GM12878 (cell line): ENCODE measurements around the gene SMOC2. TPM values are rescaled to one million over a fixed set of nuclear protein-coding genes. Genes with fewer than 3 reads are reported as not detected.

Experiments used
- ATAC-seq: fragments of 200-7000 bp; cut with Tn5 transposase; 3 replicates; pipeline ENCODE4 v1.9.1; 2020; ENCODE audit warnings: mild to moderate bottlenecking, moderate library complexity
- BruUV-seq: library from RNA; stranded (reverse); fragments of 400-500 nt; replicated peaks from 2 replicates; lab custom pipeline; 2021; lab: Mats Ljungman, UMichigan
- CTCF ChIA-PET: fragments of 300-600 bp; sonication (Branson Sonifier 250); formaldehyde crosslinking; extraction: SDS; loops from one replicate; lab custom pipeline; 2021; ENCODE audit warnings: inconsistent platforms; lab: Yijun Ruan, JAX
- POLR2A ChIA-PET: fragments of 350-600 bp; formaldehyde crosslinking; extraction: SDS; loops from one replicate; lab custom pipeline; 2021; ENCODE audit warnings: inconsistent platforms; lab: Charles Lee
- RAD21 ChIA-PET: fragments of 300-600 bp; sonication (Branson Sonifier 250); formaldehyde crosslinking; loops from one replicate; lab custom pipeline; 2023; ENCODE audit warnings: antibody characterized with exemption; ENCODE audit not compliant: unreplicated experiment; lab: Charles Lee
- SMC1A ChIA-PET: fragments of 300-600 bp; sonication (Branson Sonifier 250); formaldehyde crosslinking; loops from one replicate; lab custom pipeline; 2023; ENCODE audit not compliant: unreplicated experiment, uncharacterized antibody; lab: Charles Lee
- DNase-seq: peaks from one replicate; pipeline ENCODE4 v3.0.0-alpha.2; 2011; ENCODE audit warnings: low read depth, low spot score
- FAIRE-seq: peaks from 3 replicates; lab custom pipeline; 2011; peaks lifted over from hg19 to GRCh38; lab: Jason Lieb, UNC
- H2AFZ ChIP-seq: 2 replicates; pipeline ENCODE4 v1.6.0; 2011; ENCODE audit warnings: low read depth, low read length, control low read depth; ENCODE audit not compliant: control insufficient read depth
- H3K27ac ChIP-seq: 2 replicates; pipeline ENCODE4 v1.5.1; 2011; ENCODE audit warnings: control low read depth; ENCODE audit not compliant: control insufficient read depth, insufficient read depth
- H3K27me3 ChIP-seq, 2 experiments: replicated peaks in 1 of 2; 2 replicates each; pipeline versions ENCODE4 v1.6.0 to v1.6.1; 2011; ENCODE audit warnings: low read length in 1 of 2; ENCODE audit not compliant: control insufficient read depth in 2 of 2, insufficient read depth in 2 of 2
- H3K36me3 ChIP-seq, 2 experiments: 2 replicates each; pipeline ENCODE4 v1.5.1; 2011; ENCODE audit warnings: low read length in 1 of 2; ENCODE audit not compliant: control insufficient read depth in 2 of 2, insufficient read depth in 2 of 2
- H3K4me1 ChIP-seq: 2 replicates; pipeline ENCODE4 v1.6.1; 2011; ENCODE audit warnings: mild to moderate bottlenecking, low read length, moderate library complexity, mixed read lengths; ENCODE audit not compliant: control insufficient read depth, insufficient read depth
- H3K4me2 ChIP-seq: 2 replicates; pipeline ENCODE4 v1.6.0; 2011; ENCODE audit warnings: control low read depth; ENCODE audit not compliant: control insufficient read depth, insufficient read depth
- H3K4me3 ChIP-seq: fragments of 200-600 bp; sonication (generic); 2 replicates; pipeline ENCODE4 v1.5.1; 2016
- H3K79me2 ChIP-seq: 2 replicates; pipeline ENCODE4 v1.6.0; 2011; ENCODE audit warnings: low read length; ENCODE audit not compliant: control insufficient read depth, insufficient read depth
- H3K9ac ChIP-seq: 2 replicates; pipeline ENCODE4 v1.8.0; 2011; ENCODE audit warnings: low read length, control low read depth, mixed read lengths; ENCODE audit not compliant: control insufficient read depth, insufficient read depth
- H3K9me3 ChIP-seq: replicated peaks from 3 replicates; pipeline ENCODE4 v1.5.1; 2011; ENCODE audit warnings: mild to moderate bottlenecking, low read length; ENCODE audit not compliant: control insufficient read depth, insufficient read depth
- H4K20me1 ChIP-seq: 2 replicates; pipeline ENCODE4 v1.6.0; 2011; ENCODE audit not compliant: control insufficient read depth, insufficient read depth
- BCL11A ChIP-seq: IDR thresholded peaks from 2 replicates; pipeline ENCODE4 v1.6.1; 2011; ENCODE audit warnings: low read depth, low read length
- BRCA1 ChIP-seq: IDR thresholded peaks from 2 replicates; pipeline ENCODE4 v1.6.1; 2011; ENCODE audit warnings: low read depth, low read length, improper control_type of control experiment
- CREM ChIP-seq: IDR thresholded peaks from 2 replicates; pipeline ENCODE4 v1.6.1; 2014; ENCODE audit warnings: antibody characterized with exemption, low read depth
- NFIC ChIP-seq: IDR thresholded peaks from 2 replicates; pipeline ENCODE4 v1.6.1; 2012; ENCODE audit warnings: low read depth, mild to moderate bottlenecking, inconsistent platforms, low read length, moderate library complexity
- PAX8 ChIP-seq: fragments of 450-650 bp; IDR thresholded peaks from 2 replicates; pipeline ENCODE4 v1.6.1; 2017; ENCODE audit warnings: mild to moderate bottlenecking, moderate library complexity
- POLR2AphosphoS5 ChIP-seq: IDR thresholded peaks from 2 replicates; pipeline ENCODE4 v1.6.1; 2011; ENCODE audit warnings: mild to moderate bottlenecking, low read length, inconsistent platforms
- SPI1 ChIP-seq: IDR thresholded peaks from 2 replicates; pipeline ENCODE4 v1.6.1; 2011; ENCODE audit warnings: low read depth, mild to moderate bottlenecking, low read length, moderate library complexity, borderline replicate concordance; ENCODE audit not compliant: insufficient read depth
- YBX1 ChIP-seq: fragments of 450-650 bp; IDR thresholded peaks from 2 replicates; pipeline ENCODE4 v1.6.1; 2016; ENCODE audit warnings: antibody characterized with exemption
- WGBS: methylation state at CpG from one replicate; pipeline ENCODE4 v1.1.6; 2016; ENCODE audit warnings: low lambda C conversion rate; ENCODE audit not compliant: insufficient replicate concordance, insufficient coverage; ENCODE audit errors: missing lambda C conversion rate; 5-methylcytosine and 5-hydroxymethylcytosine counted together
- in situ Hi-C: fragments of 300-500 bp; cut with MboI; formaldehyde crosslinking; loops from 9 replicates; pipeline ENCODE4 v1.14.3; 2018; ENCODE audit warnings: mixed read lengths
- intact Hi-C: fragments of 100-400 bp; cut with micrococcal nuclease; formaldehyde crosslinking; loops from one replicate; pipeline ENCODE4 v1.14.2; 2022; ENCODE audit not compliant: unreplicated experiment
- polyA plus RNA-seq, 11 experiments: library from polyadenylated mRNA; depleted of rRNA in 4 of 11; unstranded in 6 of 11; stranded (reverse) in 5 of 11; fragments of >200 nt; fragmentation: Nextera tagmentation in 4 of 11; fragmentation: Illumina TruSeq in 1 of 11; extraction: Ambion mirVana in 4 of 11; extraction: Trizol in 1 of 11; gene quantifications; 1 replicate in 1 of 11; 2 replicates in 10 of 11; pipeline versions ENCODE4 v1.2.1 to v1.2.3, GENCODE V29; 2011 to 2016; ENCODE audit warnings: inconsistent platforms in 2 of 11, missing spikeins in 2 of 11, low read depth in 1 of 11
- total RNA-seq, 4 experiments: library from RNA; depleted of rRNA in 3 of 4; stranded (reverse); fragments of >200 nt in 3 of 4; fragmentation: Illumina TruSeq in 1 of 4; extraction: Trizol in 1 of 4; gene quantifications; 2 replicates each; pipeline versions ENCODE4 v1.2.1 to v1.2.3, GENCODE V29; 2013 to 2021
- TF ChIP-seq, protein P1 (sequence below): IDR thresholded peaks from 2 replicates; pipeline ENCODE4 v1.6.1; 2011; ENCODE audit warnings: borderline replicate concordance, low read depth, mild to moderate bottlenecking, moderate library complexity, low read length; ENCODE audit not compliant: insufficient read depth, poor library complexity, severe bottlenecking

SMOC2 gene
- total and polyA plus RNA-seq, 10 of the 15 experiments (the other 5 are each of a cell fraction or from before 2014, with no cell fraction given), result 0.10 to 0.12 TPM; not detected in 8

GRCh38 chr6:168598251-168599117 is 157.5 kb downstream of the SMOC2 start (continued):
- TF ChIP-seq SPI1 (no peak), NFIC (no peak), PAX8 (no peak), BCL11A (no peak), BRCA1 (no peak)

DNA sequence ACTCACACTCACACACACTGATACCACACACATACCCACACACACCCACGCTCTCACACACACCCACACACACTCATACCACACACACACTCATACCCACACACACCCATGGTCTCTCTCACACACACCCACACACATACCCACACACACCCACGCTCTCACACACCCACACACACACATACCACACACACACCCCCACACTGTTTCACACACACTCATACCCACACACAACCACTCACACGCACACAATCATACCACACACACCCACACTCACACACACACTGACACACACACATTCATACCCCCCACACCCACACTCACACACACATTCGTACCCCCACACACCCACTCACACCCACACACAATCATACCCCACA is 158.1 kb downstream of the SMOC2 start:
- ChIA-PET CTCF (no interaction called here), POLR2A (no interaction called here), SMC1A (no interaction called here), RAD21 (no interaction called here)
- FAIRE-seq, result no peak
- 21% methylated on average over 3 of the region's 4 CpGs for WGBS
- H3K27ac ChIP-seq, result no peak overlapping the region
- H3K9ac ChIP-seq, result no peak overlapping the region
- in situ Hi-C loops, result no loop called here
- H4K20me1 ChIP-seq, result no peaks in the 10 kb centered on the region
- no peaks in the 10 kb centered on the region; the same call in 2 of the 3 replicates for H3K9me3 ChIP-seq
- intact Hi-C loops, result no loop called here
- H3K4me1 ChIP-seq, result no peaks in the 10 kb centered on the region
- no peak overlapping the region for H2AFZ ChIP-seq
- TF ChIP-seq, protein P1, sequence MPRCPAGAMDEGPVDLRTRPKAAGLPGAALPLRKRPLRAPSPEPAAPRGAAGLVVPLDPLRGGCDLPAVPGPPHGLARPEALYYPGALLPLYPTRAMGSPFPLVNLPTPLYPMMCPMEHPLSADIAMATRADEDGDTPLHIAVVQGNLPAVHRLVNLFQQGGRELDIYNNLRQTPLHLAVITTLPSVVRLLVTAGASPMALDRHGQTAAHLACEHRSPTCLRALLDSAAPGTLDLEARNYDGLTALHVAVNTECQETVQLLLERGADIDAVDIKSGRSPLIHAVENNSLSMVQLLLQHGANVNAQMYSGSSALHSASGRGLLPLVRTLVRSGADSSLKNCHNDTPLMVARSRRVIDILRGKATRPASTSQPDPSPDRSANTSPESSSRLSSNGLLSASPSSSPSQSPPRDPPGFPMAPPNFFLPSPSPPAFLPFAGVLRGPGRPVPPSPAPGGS, result peak; percentile 4
- TF ChIP-seq POLR2AphosphoS5 (no peak), YBX1 (no peak), CREM (no peak)
- no peaks in the 10 kb centered on the region for H3K27me3 ChIP-seq
- no TSS peak for BruUV-seq
- no peaks in the 10 kb centered on the region for H3K36me3 ChIP-seq
- H3K4me3 ChIP-seq, result no peak overlapping the region
- no peak overlapping the region for H3K4me2 ChIP-seq
- H3K79me2 ChIP-seq, result no peaks in the 10 kb centered on the region
- ATAC-seq, result no peak
- DNase-seq, result no peak
